ENCODE results near the gene DNM3.

DNM3 gene

GRCh38 chr1:171865106-171865505 lies 23.8 kb downstream of the DNM3 start:
- H3K9ac ChIP-seq (ENCODE audit: low read depth in 1 of 2, low read length in 2 of 2) = no peak overlapping the region
- H3K27ac ChIP-seq (ENCODE audit: low read depth, low read length) = no peak overlapping the region
- no peaks in the 10 kb centered on the region for H3K27me3 ChIP-seq (ENCODE audit: control insufficient read depth in 1 of 2, insufficient read depth in 2 of 2, low read length in 2 of 2)
- no peaks in the 10 kb centered on the region for H3K36me3 ChIP-seq (ENCODE audit: control insufficient read depth in 1 of 2, insufficient read depth in 2 of 2, low read length in 2 of 2)
- H3K4me1 ChIP-seq (ENCODE audit: control insufficient read depth in 1 of 2, insufficient read depth in 2 of 2, low read length in 2 of 2) = no peaks in the 10 kb centered on the region
- no peaks in the 10 kb centered on the region for H3K9me3 ChIP-seq (ENCODE audit: control insufficient read depth in 1 of 2, low read length in 2 of 2)
- no peak overlapping the region for H3K4me3 ChIP-seq (ENCODE audit: low read depth in 1 of 2, low read length in 2 of 2)

GRCh38 chr1:171867236-171867635 lies 25.9 kb downstream of the DNM3 start:
- no peak overlapping the region for H3K4me3 ChIP-seq (ENCODE audit: low read depth in 1 of 2, low read length in 2 of 2)
- H3K27ac ChIP-seq (ENCODE audit: low read depth, low read length) = no peak overlapping the region
- no peaks in the 10 kb centered on the region for H3K27me3 ChIP-seq (ENCODE audit: control insufficient read depth in 1 of 2, insufficient read depth in 2 of 2, low read length in 2 of 2)
- H3K4me1 ChIP-seq (ENCODE audit: control insufficient read depth in 1 of 2, insufficient read depth in 2 of 2, low read length in 2 of 2) = no peaks in the 10 kb centered on the region
- no peaks in the 10 kb centered on the region for H3K36me3 ChIP-seq (ENCODE audit: control insufficient read depth in 1 of 2, insufficient read depth in 2 of 2, low read length in 2 of 2)
- H3K9me3 ChIP-seq (ENCODE audit: control insufficient read depth in 1 of 2, low read length in 2 of 2) = no peaks in the 10 kb centered on the region
- no peak overlapping the region for H3K9ac ChIP-seq (ENCODE audit: low read depth in 1 of 2, low read length in 2 of 2)

- no peaks in the 10 kb centered on the region for H3K36me3 ChIP-seq (ENCODE audit: control insufficient read depth in 1 of 2, insufficient read depth in 2 of 2, low read length in 2 of 2)
- no peak overlapping the region for H3K27ac ChIP-seq (ENCODE audit: low read depth, low read length)
- no peaks in the 10 kb centered on the region for H3K4me1 ChIP-seq (ENCODE audit: control insufficient read depth in 1 of 2, insufficient read depth in 2 of 2, low read length in 2 of 2)
- H3K27me3 ChIP-seq (ENCODE audit: control insufficient read depth in 1 of 2, insufficient read depth in 2 of 2, low read length in 2 of 2) = no peaks in the 10 kb centered on the region
- no peak overlapping the region for H3K4me3 ChIP-seq (ENCODE audit: low read depth in 1 of 2, low read length in 2 of 2)
- no peaks in the 10 kb centered on the region for H3K9me3 ChIP-seq (ENCODE audit: control insufficient read depth in 1 of 2, low read length in 2 of 2)
- H3K9ac ChIP-seq (ENCODE audit: low read depth in 1 of 2, low read length in 2 of 2) = no peak overlapping the region
These were observed 27.0 kb downstream of the DNM3 start for GRCh38 chr1:171868217-171868803.

GRCh38 chr1:171869097-171869496 lies 27.8 kb downstream of the DNM3 start:
- Histone ChIP-seq H3K9me3 (ENCODE audit: control insufficient read depth in 1 of 2, low read length in 2 of 2) (no peaks in the 10 kb centered on the region), H3K4me1 (ENCODE audit: control insufficient read depth in 1 of 2, insufficient read depth in 2 of 2, low read length in 2 of 2) (no peaks in the 10 kb centered on the region), H3K9ac (ENCODE audit: low read depth in 1 of 2, low read length in 2 of 2) (no peak overlapping the region), H3K27me3 (ENCODE audit: control insufficient read depth in 1 of 2, insufficient read depth in 2 of 2, low read length in 2 of 2) (no peaks in the 10 kb centered on the region), H3K36me3 (ENCODE audit: control insufficient read depth in 1 of 2, insufficient read depth in 2 of 2, low read length in 2 of 2) (no peaks in the 10 kb centered on the region), H3K27ac (ENCODE audit: low read depth, low read length) (no peak overlapping the region), H3K4me3 (ENCODE audit: low read depth in 1 of 2, low read length in 2 of 2) (no peak overlapping the region)

GRCh38 chr1:171871848-171872247 lies 30.6 kb downstream of the DNM3 start:
- no peak overlapping the region for H3K4me3 ChIP-seq (ENCODE audit: low read depth in 1 of 2, low read length in 2 of 2)
- no peaks in the 10 kb centered on the region for H3K27me3 ChIP-seq (ENCODE audit: control insufficient read depth in 1 of 2, insufficient read depth in 2 of 2, low read length in 2 of 2)
- no peaks in the 10 kb centered on the region for H3K36me3 ChIP-seq (ENCODE audit: control insufficient read depth in 1 of 2, insufficient read depth in 2 of 2, low read length in 2 of 2)
- no peak overlapping the region for H3K9ac ChIP-seq (ENCODE audit: low read depth in 1 of 2, low read length in 2 of 2)
- H3K4me1 ChIP-seq (ENCODE audit: control insufficient read depth in 1 of 2, insufficient read depth in 2 of 2, low read length in 2 of 2) = no peaks in the 10 kb centered on the region
- no peak overlapping the region for H3K27ac ChIP-seq (ENCODE audit: low read depth, low read length)
- H3K9me3 ChIP-seq (ENCODE audit: control insufficient read depth in 1 of 2, low read length in 2 of 2) = no peaks in the 10 kb centered on the region

DNA sequence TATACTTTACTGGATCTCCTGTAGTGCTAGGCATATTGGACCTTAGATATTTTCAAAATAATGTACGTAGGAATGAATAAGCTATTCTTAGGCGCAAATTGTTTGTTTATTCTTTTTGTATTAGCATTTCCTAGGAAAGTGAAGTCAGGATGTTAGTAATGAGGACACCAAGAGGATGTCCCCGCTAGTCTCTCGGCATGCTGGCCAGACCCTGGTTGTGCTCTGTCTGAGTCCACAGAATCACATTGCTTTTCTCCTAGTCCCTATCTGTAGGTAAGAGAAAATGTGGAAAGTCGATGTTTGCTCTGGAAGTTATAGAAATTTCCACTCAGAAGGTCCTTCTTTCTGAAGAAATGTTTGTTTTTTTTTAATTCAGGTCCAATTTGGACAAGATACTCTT lies 31.1 kb downstream of the DNM3 start:
- no peaks in the 10 kb centered on the region for H3K36me3 ChIP-seq (ENCODE audit: control insufficient read depth in 1 of 2, insufficient read depth in 2 of 2, low read length in 2 of 2)
- no peaks in the 10 kb centered on the region for H3K27me3 ChIP-seq (ENCODE audit: control insufficient read depth in 1 of 2, insufficient read depth in 2 of 2, low read length in 2 of 2)
- no peak overlapping the region for H3K9ac ChIP-seq (ENCODE audit: low read depth in 1 of 2, low read length in 2 of 2)
- H3K9me3 ChIP-seq (ENCODE audit: control insufficient read depth in 1 of 2, low read length in 2 of 2) = no peaks in the 10 kb centered on the region
- H3K4me3 ChIP-seq (ENCODE audit: low read depth in 1 of 2, low read length in 2 of 2) = no peak overlapping the region
- no peak overlapping the region for H3K27ac ChIP-seq (ENCODE audit: low read depth, low read length)
- no peaks in the 10 kb centered on the region for H3K4me1 ChIP-seq (ENCODE audit: control insufficient read depth in 1 of 2, insufficient read depth in 2 of 2, low read length in 2 of 2)

DNA sequence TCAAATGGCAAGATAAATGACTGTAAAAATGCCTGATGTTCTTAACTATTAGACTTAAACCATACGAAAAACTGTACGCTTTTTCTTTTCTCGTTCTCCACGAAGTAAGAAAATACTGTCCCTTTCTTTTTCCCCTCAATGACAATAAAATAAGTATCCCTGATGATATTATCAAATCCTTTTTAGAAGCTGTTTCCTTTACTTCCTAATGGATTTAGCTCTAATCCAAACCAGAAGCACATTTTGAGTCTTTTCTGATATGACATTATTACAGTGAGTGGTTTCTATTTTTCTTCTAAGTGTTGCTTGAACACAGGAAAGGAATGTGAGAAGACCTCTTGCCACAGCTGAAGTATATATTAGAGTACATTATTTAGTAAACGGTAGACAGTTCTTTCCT lies 32.4 kb downstream of the DNM3 start:
- Histone ChIP-seq H3K4me3 (ENCODE audit: low read depth in 1 of 2, low read length in 2 of 2) (no peak overlapping the region), H3K27ac (ENCODE audit: low read depth, low read length) (no peak overlapping the region), H3K36me3 (ENCODE audit: control insufficient read depth in 1 of 2, insufficient read depth in 2 of 2, low read length in 2 of 2) (no peaks in the 10 kb centered on the region)

GRCh38 chr1:171877701-171878100 lies 36.4 kb downstream of the DNM3 start:
- Histone ChIP-seq H3K4me3 (ENCODE audit: low read depth in 1 of 2, low read length in 2 of 2) (no peak overlapping the region), H3K27ac (ENCODE audit: low read depth, low read length) (no peak overlapping the region), H3K4me1 (ENCODE audit: control insufficient read depth in 1 of 2, insufficient read depth in 2 of 2, low read length in 2 of 2) (peaks cover 5 to 10% of the 10 kb centered on the region in 2 donors), H3K9me3 (ENCODE audit: control insufficient read depth in 1 of 2, low read length in 2 of 2) (no peaks in the 10 kb centered on the region), H3K36me3 (ENCODE audit: control insufficient read depth in 1 of 2, insufficient read depth in 2 of 2, low read length in 2 of 2) (no peaks in the 10 kb centered on the region), H3K27me3 (ENCODE audit: control insufficient read depth in 1 of 2, insufficient read depth in 2 of 2, low read length in 2 of 2) (no peaks in the 10 kb centered on the region), H3K9ac (ENCODE audit: low read depth in 1 of 2, low read length in 2 of 2) (no peak overlapping the region)

More for the DNA sequence above, 32.4 kb downstream of the DNM3 start:
- H3K9ac ChIP-seq (ENCODE audit: low read depth in 1 of 2, low read length in 2 of 2) = no peak overlapping the region
- H3K27me3 ChIP-seq (ENCODE audit: control insufficient read depth in 1 of 2, insufficient read depth in 2 of 2, low read length in 2 of 2) = no peaks in the 10 kb centered on the region
- H3K4me1 ChIP-seq (ENCODE audit: control insufficient read depth in 1 of 2, insufficient read depth in 2 of 2, low read length in 2 of 2) = no peaks in the 10 kb centered on the region
- H3K9me3 ChIP-seq (ENCODE audit: control insufficient read depth in 1 of 2, low read length in 2 of 2) = no peaks in the 10 kb centered on the region

DNA sequence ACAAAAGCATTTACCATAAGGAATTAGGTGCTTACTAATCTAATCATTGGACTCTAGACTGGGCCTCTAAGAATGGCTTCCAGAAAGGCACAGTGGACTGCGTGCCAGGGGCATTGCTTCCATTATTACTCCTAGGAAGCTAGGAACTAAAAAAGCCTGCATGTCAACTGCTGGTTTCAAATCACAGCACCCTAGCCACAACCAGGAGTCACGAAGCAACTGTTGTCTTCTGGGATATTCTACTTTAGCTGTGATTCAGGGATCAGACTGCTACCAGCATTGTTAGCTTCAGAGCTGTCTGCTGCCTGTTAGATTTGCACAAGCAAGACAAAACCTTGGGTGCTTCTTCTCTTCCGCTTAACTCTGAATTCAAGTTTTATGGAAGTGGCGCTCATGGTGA lies 38.3 kb downstream of the DNM3 start:
- H3K27me3 ChIP-seq (ENCODE audit: control insufficient read depth in 1 of 2, insufficient read depth in 2 of 2, low read length in 2 of 2) = no peaks in the 10 kb centered on the region
- no peak overlapping the region for H3K27ac ChIP-seq (ENCODE audit: low read depth, low read length)
- H3K4me1 ChIP-seq (ENCODE audit: control insufficient read depth in 1 of 2, insufficient read depth in 2 of 2, low read length in 2 of 2) = peaks cover 5 to 10% of the 10 kb centered on the region in 2 donors
- H3K4me3 ChIP-seq (ENCODE audit: low read depth in 1 of 2, low read length in 2 of 2) = no peak overlapping the region
- H3K9me3 ChIP-seq (ENCODE audit: control insufficient read depth in 1 of 2, low read length in 2 of 2) = no peaks in the 10 kb centered on the region
- H3K9ac ChIP-seq (ENCODE audit: low read depth in 1 of 2, low read length in 2 of 2) = no peak overlapping the region
- H3K36me3 ChIP-seq (ENCODE audit: control insufficient read depth in 1 of 2, insufficient read depth in 2 of 2, low read length in 2 of 2) = no peaks in the 10 kb centered on the region

DNA sequence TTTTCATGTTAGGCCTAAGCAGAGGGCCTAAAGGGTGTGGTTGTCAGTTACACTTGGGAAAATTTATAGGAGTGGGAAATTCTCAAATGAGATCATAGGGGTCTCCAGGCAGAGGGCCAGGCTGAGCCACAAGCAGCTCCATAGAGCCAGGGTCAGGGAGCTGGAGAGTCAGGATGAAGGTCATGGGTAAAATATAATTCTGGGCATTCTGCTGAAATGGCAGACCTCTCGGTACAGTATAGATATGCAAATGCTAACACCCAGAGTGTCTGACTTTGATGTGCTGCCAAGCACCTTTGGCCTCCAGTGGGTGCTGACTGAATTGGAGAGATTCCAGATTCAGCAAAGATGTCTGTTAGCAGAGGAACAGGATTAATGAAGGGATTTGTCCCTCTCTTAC lies 40.1 kb downstream of the DNM3 start:
- Histone ChIP-seq H3K9ac (ENCODE audit: low read depth in 1 of 2, low read length in 2 of 2) (no peak overlapping the region), H3K27ac (ENCODE audit: low read depth, low read length) (no peak overlapping the region), H3K27me3 (ENCODE audit: control insufficient read depth in 1 of 2, insufficient read depth in 2 of 2, low read length in 2 of 2) (no peaks in the 10 kb centered on the region)

GRCh38 chr1:171883849-171884248 lies 42.6 kb downstream of the DNM3 start:
- Histone ChIP-seq H3K36me3 (ENCODE audit: control insufficient read depth in 1 of 2, insufficient read depth in 2 of 2, low read length in 2 of 2) (no peaks in the 10 kb centered on the region), H3K9ac (ENCODE audit: low read depth in 1 of 2, low read length in 2 of 2) (no peak overlapping the region)

More for the DNA sequence above, 40.1 kb downstream of the DNM3 start:
- Histone ChIP-seq H3K9me3 (ENCODE audit: control insufficient read depth in 1 of 2, low read length in 2 of 2) (no peaks in the 10 kb centered on the region), H3K4me3 (ENCODE audit: low read depth in 1 of 2, low read length in 2 of 2) (peak overlapping the region in 1 of 2 donors; percentile 21), H3K36me3 (ENCODE audit: control insufficient read depth in 1 of 2, insufficient read depth in 2 of 2, low read length in 2 of 2) (no peaks in the 10 kb centered on the region), H3K4me1 (ENCODE audit: control insufficient read depth in 1 of 2, insufficient read depth in 2 of 2, low read length in 2 of 2) (peaks cover 5 to 10% of the 10 kb centered on the region in 2 donors)

More at GRCh38 chr1:171883849-171884248, 42.6 kb downstream of the DNM3 start:
- Histone ChIP-seq H3K9me3 (ENCODE audit: control insufficient read depth in 1 of 2, low read length in 2 of 2) (no peaks in the 10 kb centered on the region), H3K4me1 (ENCODE audit: control insufficient read depth in 1 of 2, insufficient read depth in 2 of 2, low read length in 2 of 2) (peaks cover 5 to 10% of the 10 kb centered on the region in 2 donors), H3K4me3 (ENCODE audit: low read depth in 1 of 2, low read length in 2 of 2) (no peak overlapping the region), H3K27me3 (ENCODE audit: control insufficient read depth in 1 of 2, insufficient read depth in 2 of 2, low read length in 2 of 2) (no peaks in the 10 kb centered on the region), H3K27ac (ENCODE audit: low read depth, low read length) (no peak overlapping the region)
